ENCODE measurements around the gene SYCP3.
"Not testable (repeated sequence)": the region's sequence is repeated elsewhere in the genome, so short reads cannot be mapped to it uniquely, and the experiment has no call there.

Gene SYCP3

DNA sequence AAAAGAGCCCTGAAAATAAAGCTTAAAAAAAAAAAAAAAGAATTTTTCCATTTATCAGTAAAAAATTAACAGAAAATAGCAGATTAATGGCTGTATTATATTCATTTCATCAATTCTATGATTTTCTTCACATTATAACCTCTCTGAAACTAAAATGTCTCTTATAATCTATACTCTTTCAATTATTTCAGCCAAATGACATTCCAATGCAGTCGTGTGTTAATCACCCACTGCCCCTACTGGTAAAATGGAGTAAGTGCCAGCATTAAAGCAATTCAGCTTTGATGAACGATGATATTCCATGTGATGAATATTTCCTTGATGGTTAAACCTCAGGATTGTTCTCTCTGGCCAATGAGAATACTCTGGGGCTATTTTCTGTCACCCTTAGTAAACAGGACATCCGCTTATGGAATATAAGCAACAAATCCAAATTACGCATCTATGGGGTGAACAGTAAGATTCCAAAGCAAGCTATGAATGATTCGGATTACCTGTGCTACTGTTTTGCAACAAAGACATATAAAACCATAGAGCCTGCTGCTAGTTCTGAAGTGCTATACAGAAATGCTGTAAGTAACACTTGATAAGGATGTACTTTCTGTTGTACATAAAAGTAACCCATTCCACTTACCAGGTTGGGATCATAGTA is 20.3 kb upstream of the SYCP3 start:
- no peak for DNase-seq (ENCODE audit: low spot score)

DNA sequence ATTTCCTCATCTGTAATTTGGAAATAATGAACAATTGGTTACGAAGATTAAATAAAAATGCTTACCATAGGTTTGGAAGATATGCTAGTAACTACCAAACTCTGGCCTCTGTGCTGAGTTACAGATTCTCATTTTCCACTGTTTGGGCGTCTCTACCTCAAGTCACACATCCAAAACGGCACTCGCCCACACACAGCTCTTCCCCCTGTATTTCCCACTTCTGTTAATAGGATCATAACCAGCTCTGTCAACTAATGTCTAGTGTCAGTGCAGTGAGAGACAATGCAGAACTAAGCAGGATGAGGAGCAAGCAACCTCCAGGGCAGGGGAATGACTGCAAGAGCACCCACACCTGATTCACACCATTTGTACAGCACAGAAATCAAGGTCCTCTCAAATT is 10.9 kb upstream of the SYCP3 start:
- no peak for DNase-seq (ENCODE audit: low spot score)

- DNase-seq (ENCODE audit: low spot score), result no peak
These were observed 10.4 kb upstream of the SYCP3 start for GRCh38 chr12:101749657-101750056.

DNA sequence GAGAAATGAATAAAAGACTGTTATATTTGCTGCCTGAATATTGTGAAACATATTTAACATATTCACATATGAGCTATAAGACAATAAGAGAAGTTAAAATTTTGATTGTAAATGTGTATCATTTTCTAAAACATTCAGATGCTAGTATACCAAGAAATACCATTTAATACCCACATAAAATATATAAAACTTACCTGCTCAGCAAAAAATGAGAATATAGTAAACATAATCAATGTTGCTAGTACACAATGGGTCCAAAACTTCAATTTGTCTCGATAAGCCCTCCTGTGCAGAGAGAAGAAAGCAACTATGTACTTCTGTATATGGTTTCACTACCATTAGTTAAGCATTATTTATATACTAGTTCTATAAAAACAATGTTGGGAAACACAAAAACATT is 9.6 kb upstream of the SYCP3 start:
- no peak for DNase-seq (ENCODE audit: low spot score)

- no peak for DNase-seq (ENCODE audit: low spot score)
These were observed 8.4 kb upstream of the SYCP3 start for GRCh38 chr12:101747697-101748096.

DNA sequence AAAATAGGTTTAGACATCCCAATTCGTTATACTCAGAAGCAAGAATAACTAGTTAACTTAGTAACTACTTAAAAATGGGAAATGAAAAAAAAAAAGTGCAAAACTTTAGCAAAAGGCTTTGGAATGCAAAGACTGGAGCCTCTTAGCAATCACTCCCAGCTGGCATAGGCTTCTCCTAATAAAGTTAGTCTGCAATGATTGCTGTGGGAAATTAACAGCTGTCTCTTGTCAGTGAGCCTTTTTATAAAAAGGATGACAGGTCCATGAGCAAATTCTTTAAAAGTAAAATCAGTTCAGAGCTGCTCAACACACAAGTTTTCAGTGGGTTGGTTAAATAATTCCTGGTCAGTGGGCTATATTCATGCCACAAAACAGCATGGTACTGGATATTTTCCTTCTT is 7.4 kb upstream of the SYCP3 start:
- DNase-seq (ENCODE audit: low spot score), result no peak

GRCh38 chr12:101746196-101746595 is 6.9 kb upstream of the SYCP3 start:
- DNase-seq (ENCODE audit: low spot score), result no peak

DNA sequence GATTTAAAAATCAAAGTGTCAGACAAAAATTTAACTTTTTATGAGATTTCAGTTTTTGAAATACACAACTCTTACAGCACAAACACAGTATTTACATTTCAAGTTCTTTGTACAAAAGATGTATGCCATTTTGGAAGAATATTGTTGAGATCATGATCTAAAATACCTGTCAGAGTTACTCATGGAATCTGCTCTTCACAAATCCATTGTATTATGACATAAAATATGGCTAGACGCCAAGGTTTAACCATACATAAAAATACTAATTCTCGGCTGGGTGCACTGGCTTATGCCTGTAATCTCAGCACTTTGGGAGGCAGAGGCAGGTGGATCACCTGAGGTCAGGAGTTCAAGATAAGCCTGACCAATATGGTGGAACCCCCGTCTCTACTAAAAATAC is 6.2 kb upstream of the SYCP3 start:
- DNase-seq (ENCODE audit: low spot score), result no peak

DNA sequence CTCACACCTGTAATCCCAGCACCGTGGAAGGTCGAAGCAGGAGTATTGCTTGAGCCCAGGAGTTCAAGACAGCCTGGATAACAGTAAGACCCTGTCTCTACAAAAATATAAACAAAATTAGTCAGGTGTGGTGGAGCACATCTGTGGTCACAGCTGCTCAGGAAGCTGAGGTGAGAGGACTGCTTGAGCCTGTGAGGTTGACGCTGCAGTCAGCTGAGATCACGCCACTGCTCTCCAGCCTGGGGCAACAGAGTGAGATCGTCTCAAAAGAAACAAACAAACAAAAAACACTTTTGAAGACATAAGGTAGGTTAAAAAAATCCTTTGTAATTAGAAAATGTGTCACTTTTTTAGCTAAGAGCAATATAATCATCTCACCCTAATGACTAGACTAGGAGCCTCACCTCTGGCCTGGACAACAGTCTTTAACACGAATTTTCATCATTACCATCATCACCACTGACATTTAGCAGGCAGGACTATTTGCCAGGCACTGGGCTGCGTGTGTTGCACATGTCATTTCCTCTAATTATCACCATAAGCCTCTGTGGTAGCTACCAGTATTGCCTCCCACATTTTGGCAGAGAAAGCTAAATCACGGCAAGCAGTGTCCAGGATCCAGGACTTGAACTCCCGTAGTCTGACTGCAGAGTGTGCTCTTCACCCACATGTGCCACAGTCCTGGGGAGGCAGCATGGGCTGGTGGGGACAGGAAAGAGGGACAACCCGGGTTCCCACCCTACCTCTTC is 4.6 kb upstream of the SYCP3 start:
- DNase-seq (ENCODE audit: low spot score), result no peak

- no peak for DNase-seq (ENCODE audit: low spot score)
These were observed 4.0 kb upstream of the SYCP3 start for GRCh38 chr12:101743242-101743641.

GRCh38 chr12:101740980-101741379 is 1.7 kb upstream of the SYCP3 start:
- no peak for DNase-seq (ENCODE audit: low spot score)

DNA sequence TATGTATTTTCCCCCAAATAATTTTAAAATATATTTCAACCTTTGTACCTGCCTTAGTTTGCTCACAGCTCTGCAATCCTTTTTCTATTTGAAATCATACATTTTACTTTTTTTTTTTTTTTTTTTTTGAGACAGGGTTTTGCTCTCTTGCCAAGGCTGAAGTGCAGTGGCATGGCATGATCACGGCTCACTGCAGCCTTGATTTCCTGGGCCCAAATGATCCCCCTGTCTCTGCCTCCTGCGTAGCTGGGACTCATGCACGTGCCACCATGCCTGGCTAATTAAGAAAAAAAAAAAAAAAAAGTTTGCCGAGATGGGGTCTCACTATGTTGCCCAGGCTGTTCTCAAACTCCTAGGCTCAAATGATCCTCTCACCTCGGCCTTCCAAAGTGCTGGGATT is 1.3 kb upstream of the SYCP3 start:
- DNase-seq (ENCODE audit: low spot score), result no peak

DNA sequence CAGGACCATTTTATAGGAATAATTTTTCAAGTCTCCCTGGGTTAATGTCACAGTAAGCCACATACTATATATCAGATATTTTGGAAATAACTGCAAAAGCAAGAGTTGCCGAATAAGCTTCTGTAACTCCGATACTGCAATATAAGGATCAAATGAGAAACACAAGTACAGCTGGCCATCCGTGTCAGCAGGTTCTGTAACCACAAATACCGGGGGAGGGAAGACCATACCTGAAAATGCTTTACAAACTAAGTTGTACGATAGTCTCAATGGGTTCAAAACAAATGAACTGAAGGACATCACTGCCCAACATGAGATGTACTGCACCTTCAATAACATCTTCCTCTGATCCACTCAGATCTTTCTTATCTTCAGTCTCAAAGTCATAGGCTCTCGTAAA is 1.8 kb downstream of the SYCP3 start:
- no peak for DNase-seq (ENCODE audit: low spot score)

- DNase-seq (ENCODE audit: low spot score), result not testable (repeated sequence)
These were observed 4.8 kb downstream of the SYCP3 start for GRCh38 chr12:101734482-101734881.

DNA sequence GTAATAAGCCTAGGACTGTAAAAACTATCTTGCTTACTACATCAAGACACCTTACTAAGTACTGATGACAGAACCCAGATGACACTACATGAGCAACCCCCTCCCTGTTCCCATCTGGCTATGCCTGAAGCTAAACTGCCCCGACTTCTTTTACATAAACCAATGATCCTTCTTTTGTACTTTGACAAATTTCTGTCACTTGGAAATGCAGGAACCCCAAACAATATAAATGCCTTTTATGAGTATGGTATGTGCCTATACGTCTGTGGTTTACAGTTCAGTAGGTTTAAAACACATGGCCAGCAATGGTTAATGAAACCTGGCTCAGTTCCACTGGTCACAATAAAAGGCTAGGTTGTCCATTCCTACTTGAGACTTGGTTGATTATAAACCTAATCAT is 6.1 kb downstream of the SYCP3 start:
- no peak for DNase-seq (ENCODE audit: low spot score)

DNA sequence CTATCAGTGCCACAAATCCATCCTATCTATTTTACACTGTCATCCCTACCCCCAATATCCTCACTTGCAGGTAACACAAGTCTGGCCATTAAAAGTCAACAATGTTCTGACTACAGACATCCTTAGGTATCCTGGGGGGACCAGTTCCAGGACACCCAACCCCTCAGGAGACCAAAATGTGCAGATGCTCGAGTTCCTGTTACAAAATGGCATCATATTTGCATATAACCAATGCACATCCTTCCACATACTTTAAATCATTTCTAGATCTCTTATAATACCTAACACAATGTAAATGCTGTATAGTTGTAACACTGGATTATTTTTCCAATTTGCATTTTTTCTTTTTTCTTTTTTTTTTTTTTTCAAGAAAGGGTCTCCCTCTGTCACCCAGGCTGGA is 6.9 kb downstream of the SYCP3 start:
- no peak for DNase-seq (ENCODE audit: low spot score)

- DNase-seq (ENCODE audit: low spot score), result no peak
These were observed 9.4 kb downstream of the SYCP3 start for GRCh38 chr12:101729842-101730241.

- no peak for DNase-seq (ENCODE audit: low spot score)
These were observed 12.2 kb downstream of the SYCP3 start for GRCh38 chr12:101727098-101727497.

GRCh38 chr12:101722392-101722791 is 16.9 kb downstream of the SYCP3 start:
- no peak for DNase-seq (ENCODE audit: low spot score)

- no peak for DNase-seq (ENCODE audit: low spot score)
These were observed 19.1 kb downstream of the SYCP3 start for GRCh38 chr12:101720118-101720517.

DNA sequence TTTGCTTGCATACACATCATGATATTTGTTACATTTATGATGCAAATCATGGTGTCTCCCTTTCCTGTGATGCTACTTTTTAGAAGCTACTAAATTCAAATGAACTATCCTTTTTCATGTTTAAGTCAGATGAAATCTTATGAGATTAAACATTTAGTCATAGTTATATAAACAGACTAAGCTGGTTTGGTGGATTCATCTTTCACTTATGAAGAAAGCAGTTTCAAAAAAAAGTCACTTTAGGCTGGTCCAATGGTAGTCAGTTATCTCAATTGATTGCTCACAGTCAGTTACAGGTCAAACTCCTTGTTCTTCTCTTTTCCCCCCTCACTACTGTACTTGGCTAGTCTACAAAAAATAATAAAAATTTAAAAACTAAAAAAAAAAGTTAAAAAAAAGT is 19.7 kb downstream of the SYCP3 start:
- DNase-seq (ENCODE audit: low spot score), result no peak

- DNase-seq (ENCODE audit: low spot score), result no peak
These were observed 24.3 kb downstream of the SYCP3 start for GRCh38 chr12:101714877-101715444.

DNA sequence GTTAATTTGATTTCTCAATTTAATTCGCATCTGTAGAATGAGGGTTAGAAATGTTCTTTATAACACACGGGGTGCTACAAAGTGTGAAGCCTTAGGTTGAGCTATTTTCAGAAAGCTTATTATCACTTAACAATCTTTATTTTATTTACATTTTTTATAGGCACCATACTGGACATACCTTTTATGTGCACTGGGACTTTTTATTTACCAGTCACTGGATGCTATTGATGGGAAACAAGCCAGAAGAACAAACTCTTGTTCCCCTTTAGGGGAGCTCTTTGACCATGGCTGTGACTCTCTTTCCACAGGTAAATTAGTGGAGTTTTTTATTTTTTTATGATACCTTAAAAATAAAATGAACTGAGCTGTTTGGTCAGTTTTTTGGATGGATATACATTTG is 25.3 kb downstream of the SYCP3 start:
- DNase-seq (ENCODE audit: low spot score), result no peak

Measured in HuH-7.5 (cell line).